Chondrocyte (in vitro differentiated cells): Measurements from ENCODE around the gene IP6K3. TPM values are rescaled to one million over a fixed set of nuclear protein-coding genes. Genes with fewer than 3 reads are reported as not detected.

ENCODE experiments used
- DNase-seq: peaks from one replicate; pipeline ENCODE4 v3.0.0; 2021; ENCODE audit warnings: mixed read lengths, low spot score
- H3K27ac Mint-ChIP-seq: one replicate; pipeline ENCODE4 v1.8.0; 2021; ENCODE audit warnings: mild to moderate bottlenecking, moderate library complexity, mixed read lengths; ENCODE audit not compliant: unreplicated experiment
- H3K27me3 Mint-ChIP-seq: 2 replicates; pipeline ENCODE4 v1.8.0; 2021; ENCODE audit warnings: low read depth, mixed read lengths
- H3K36me3 Mint-ChIP-seq: 2 replicates; pipeline ENCODE4 v1.8.0; 2021; ENCODE audit warnings: low read depth, mixed read lengths
- H3K4me1 Mint-ChIP-seq: 2 replicates; pipeline ENCODE4 v1.8.0; 2021; ENCODE audit warnings: low read depth, mild to moderate bottlenecking, mixed read lengths
- H3K4me3 Mint-ChIP-seq: one replicate; pipeline ENCODE4 v1.8.0; 2021; ENCODE audit warnings: mild to moderate bottlenecking, moderate library complexity, mixed read lengths; ENCODE audit not compliant: unreplicated experiment
- H3K9me3 Mint-ChIP-seq: 2 replicates; pipeline ENCODE4 v1.8.0; 2021; ENCODE audit warnings: low read depth, mixed read lengths
- CTCF ChIP-seq: fragments of 200-600 bp; sonication (generic); IDR thresholded peaks from 2 replicates; pipeline ENCODE4 v1.5.0; 2021; ENCODE audit warnings: antibody characterized with exemption, mild to moderate bottlenecking, moderate library complexity
- long read RNA-seq: library from polyadenylated mRNA; stranded (forward); transcript quantifications from one replicate; pipeline ENCODE4 v2.0.0, GENCODE V29; 2021
- total RNA-seq: library from RNA; stranded (reverse); gene quantifications from 3 replicates; pipeline ENCODE4 v1.2.1, GENCODE V29; 2021

The IP6K3 gene
- total RNA-seq: 6.1 to 9.0 TPM (median 6.5 TPM) in 3 replicates
- long read RNA-seq, transcript IP6K3-201 (6 exons, 2,610 nt): major isoform, 9 of 11 reads
- long read RNA-seq, partial matches to known transcripts: 0 of 11 reads
- long read RNA-seq, other reads (novel, unspliced or antisense): 2 of 11 reads

- H3K4me3 Mint-ChIP-seq: peak within 1 kb of the TSS; percentile 67
- H3K36me3 Mint-ChIP-seq: no peaks in the 10 kb centered on the region
- TF ChIP-seq CTCF: no peak
- peaks cover 47% of the 10 kb centered on the region for H3K4me1 Mint-ChIP-seq
- no peak for DNase-seq
- H3K9me3 Mint-ChIP-seq: no peaks in the 10 kb centered on the region
- H3K27me3 Mint-ChIP-seq: no peaks in the 10 kb centered on the region
- peak within 1 kb of the TSS; percentile 95 for H3K27ac Mint-ChIP-seq
Observed at GRCh38 chr6:33746651-33747100, at the start of gene IP6K3. Gene IP6K3 (minus strand): TSS chr6:33746905. CDS start chr6:33735476, 11,429 bp downstream.

- DNase-seq: peak; percentile 57
- H3K27me3 Mint-ChIP-seq: peaks cover 6% of the 10 kb centered on the region
- H3K9me3 Mint-ChIP-seq: no peaks in the 10 kb centered on the region
- H3K36me3 Mint-ChIP-seq: peaks cover 1% of the 10 kb centered on the region
- H3K4me3 Mint-ChIP-seq: no peak overlapping the region
- TF ChIP-seq CTCF: no peak
- H3K4me1 Mint-ChIP-seq: peaks cover 16% of the 10 kb centered on the region
- no peak overlapping the region for H3K27ac Mint-ChIP-seq
Observed at GRCh38 chr6:33794910-33795623, 48.4 kb upstream of the IP6K3 start.

GRCh38 chr6:33792981-33793380, 46.3 kb upstream of the IP6K3 start:
- TF ChIP-seq CTCF: no peak
- no peaks in the 10 kb centered on the region for H3K9me3 Mint-ChIP-seq
- DNase-seq: peak; percentile 28
- peaks cover 5% of the 10 kb centered on the region for H3K27me3 Mint-ChIP-seq
- H3K27ac Mint-ChIP-seq: no peak overlapping the region
- H3K4me3 Mint-ChIP-seq: no peak overlapping the region
- H3K36me3 Mint-ChIP-seq: peaks cover 1% of the 10 kb centered on the region
- peaks cover 21% of the 10 kb centered on the region for H3K4me1 Mint-ChIP-seq

- Mint-ChIP-seq H3K9me3 (no peaks in the 10 kb centered on the region), H3K27ac (no peak overlapping the region), H3K27me3 (no peaks in the 10 kb centered on the region), H3K4me1 (peaks cover 34% of the 10 kb centered on the region), H3K36me3 (no peaks in the 10 kb centered on the region), H3K4me3 (no peak overlapping the region)
- no peak for TF ChIP-seq CTCF
- peak; percentile 25 for DNase-seq
Observed at GRCh38 chr6:33791620-33792019, 44.9 kb upstream of the IP6K3 start.

- no peak for TF ChIP-seq CTCF
- no peaks in the 10 kb centered on the region for H3K27me3 Mint-ChIP-seq
- H3K36me3 Mint-ChIP-seq: no peaks in the 10 kb centered on the region
- H3K27ac Mint-ChIP-seq: no peak overlapping the region
- peak; percentile 36 for DNase-seq
- no peak overlapping the region for H3K4me3 Mint-ChIP-seq
- peaks cover 41% of the 10 kb centered on the region for H3K4me1 Mint-ChIP-seq
- H3K9me3 Mint-ChIP-seq: no peaks in the 10 kb centered on the region
Observed at GRCh38 chr6:33790910-33791309, 44.2 kb upstream of the IP6K3 start.
